Kidney epithelial cell (primary cell): Measurements from ENCODE around the gene BCAR3. TPM values are rescaled to one million over a fixed set of nuclear protein-coding genes. Genes with fewer than 3 reads are reported as not detected.

Experiments used
- DNase-seq: peaks from one replicate; pipeline ENCODE4 v3.0.0-alpha.2; 2010; ENCODE audit warnings: low read depth
- H3K27me3 ChIP-seq: 2 replicates; pipeline ENCODE4 v1.6.0; 2011; ENCODE audit warnings: low read length; ENCODE audit not compliant: control insufficient read depth, insufficient read depth
- H3K36me3 ChIP-seq: 2 replicates; pipeline ENCODE4 v1.5.1; 2011; ENCODE audit warnings: low read length; ENCODE audit not compliant: control insufficient read depth, insufficient read depth
- H3K4me3 ChIP-seq: 2 replicates; pipeline ENCODE4 v1.5.1; 2011; ENCODE audit warnings: low read depth, mild to moderate bottlenecking, control low read depth, low read length
- CTCF ChIP-seq: IDR thresholded peaks from 2 replicates; pipeline ENCODE4 v1.5.1; 2011; ENCODE audit warnings: mild to moderate bottlenecking, moderate library complexity, low read length, control low read depth, inconsistent platforms; ENCODE audit not compliant: insufficient read depth, poor library complexity, severe bottlenecking
- total RNA-seq: library from RNA; depleted of rRNA; stranded (reverse); fragments of >200 nt; gene quantifications from 2 replicates; pipeline ENCODE4 v1.2.3, GENCODE V29; 2015

BCAR3 gene
- total RNA-seq, 1 donor from 2014 or later, result 93.3 TPM

- no peak for DNase-seq
- no peak for TF ChIP-seq CTCF
- peaks cover 2% of the 10 kb centered on the region for H3K36me3 ChIP-seq
Observed at GRCh38 chr1:93577536-93578432, 103.9 kb downstream of the BCAR3 start.

GRCh38 chr1:93576746-93577145 lies 104.9 kb downstream of the BCAR3 start:
- Histone ChIP-seq H3K4me3 (no peak overlapping the region), H3K27me3 (no peaks in the 10 kb centered on the region), H3K36me3 (peaks cover 4% of the 10 kb centered on the region)
- TF ChIP-seq CTCF, result no peak
- no peak for DNase-seq

More at GRCh38 chr1:93577536-93578432, 103.9 kb downstream of the BCAR3 start:
- no peaks in the 10 kb centered on the region for H3K27me3 ChIP-seq
- no peak overlapping the region for H3K4me3 ChIP-seq

- no peaks in the 10 kb centered on the region for H3K27me3 ChIP-seq
- TF ChIP-seq CTCF, result no peak
- no peak overlapping the region for H3K4me3 ChIP-seq
- DNase-seq, result no peak
- peaks cover 4% of the 10 kb centered on the region for H3K36me3 ChIP-seq
Observed at GRCh38 chr1:93576346-93576745, 105.3 kb downstream of the BCAR3 start.

- Histone ChIP-seq H3K4me3 (no peak overlapping the region), H3K27me3 (no peaks in the 10 kb centered on the region), H3K36me3 (peaks cover 4% of the 10 kb centered on the region)
- no peak for DNase-seq
- no peak for TF ChIP-seq CTCF
Observed at GRCh38 chr1:93575621-93576284, 105.9 kb downstream of the BCAR3 start.

- TF ChIP-seq CTCF, result no peak
- Histone ChIP-seq H3K27me3 (no peaks in the 10 kb centered on the region), H3K36me3 (peaks cover 4% of the 10 kb centered on the region)
Observed at GRCh38 chr1:93574991-93575390, 106.6 kb downstream of the BCAR3 start.

More at GRCh38 chr1:93574991-93575390, 106.6 kb downstream of the BCAR3 start:
- no peak overlapping the region for H3K4me3 ChIP-seq
- no peak for DNase-seq
